GM19452 (cell line): Measurements from ENCODE around the gene PLEKHG3.

Experiments used
- ATAC-seq: cut with Tn5 transposase; IDR thresholded peaks from one replicate; pipeline ENCODE4 v1.9.1; 2021; ENCODE audit not compliant: unreplicated experiment

The PLEKHG3 gene

GRCh38 chr14:64779472-64779871 is 75.2 kb downstream of the PLEKHG3 start:
- ATAC-seq = no peak

GRCh38 chr14:64782196-64782595 is 78.0 kb downstream of the PLEKHG3 start:
- ATAC-seq = no peak

- no peak for ATAC-seq
Observed at GRCh38 chr14:64784006-64784405, 79.8 kb downstream of the PLEKHG3 start.

GRCh38 chr14:64786296-64787149 is 82.3 kb downstream of the PLEKHG3 start:
- no peak for ATAC-seq

GRCh38 chr14:64787619-64788018 is 83.4 kb downstream of the PLEKHG3 start:
- ATAC-seq = no peak

- no peak for ATAC-seq
Observed at GRCh38 chr14:64788706-64789105, 84.5 kb downstream of the PLEKHG3 start.

- ATAC-seq = no peak
Observed at GRCh38 chr14:64789696-64790095, 85.5 kb downstream of the PLEKHG3 start.

- ATAC-seq = no peak
Observed at GRCh38 chr14:64790478-64790877, 86.3 kb downstream of the PLEKHG3 start.

GRCh38 chr14:64792231-64792630 is 88.0 kb downstream of the PLEKHG3 start:
- no peak for ATAC-seq

GRCh38 chr14:64792871-64793560 is 88.8 kb downstream of the PLEKHG3 start:
- no peak for ATAC-seq

- ATAC-seq = no peak
Observed at GRCh38 chr14:64795211-64795610, 91.0 kb downstream of the PLEKHG3 start.

GRCh38 chr14:64795921-64796320 is 91.7 kb downstream of the PLEKHG3 start:
- no peak for ATAC-seq

GRCh38 chr14:64796369-64796768 is 92.1 kb downstream of the PLEKHG3 start:
- no peak for ATAC-seq

- ATAC-seq = no peak
Observed at GRCh38 chr14:64799555-64799954, 95.3 kb downstream of the PLEKHG3 start.
